Caco-2 (cell line): ENCODE measurements around the gene CLEC16A. TPM values are rescaled to one million over a fixed set of nuclear protein-coding genes. Genes with fewer than 3 reads are reported as not detected.

Source experiments
- BruUV-seq: library from RNA; stranded (reverse); fragments of 400-500 nt; replicated peaks from 2 replicates; lab custom pipeline; 2021; lab: Mats Ljungman, UMichigan
- CTCF ChIA-PET: fragments of 300-600 bp; sonication (Branson Sonifier 250); formaldehyde crosslinking; loops from one replicate; lab custom pipeline; 2022; ENCODE audit warnings: antibody characterized with exemption; lab: Charles Lee
- POLR2A ChIA-PET: fragments of 300-600 bp; sonication (Branson Sonifier 250); formaldehyde crosslinking; loops from one replicate; lab custom pipeline; 2022; ENCODE audit warnings: antibody characterized with exemption; lab: Charles Lee
- DNase-seq, 2 experiments: peaks; one replicate each; pipeline versions ENCODE4 v3.0.0 to v3.0.0-alpha.2; 2020 to 2022
- H3K27me3 ChIP-seq: replicated peaks from 2 replicates; pipeline ENCODE4 v1.6.0; 2011; ENCODE audit warnings: low read length; ENCODE audit not compliant: control insufficient read depth, insufficient read depth
- H3K36me3 ChIP-seq: 2 replicates; pipeline ENCODE4 v1.5.1; 2011; ENCODE audit warnings: low read length; ENCODE audit not compliant: control insufficient read depth, insufficient read depth
- H3K4me1 ChIP-seq: fragments of 250-450 bp; sonication (Bioruptor Pico); 2 replicates; pipeline ENCODE4 v1.5.1; 2020; ENCODE audit warnings: mild to moderate bottlenecking
- H3K4me3 ChIP-seq: 2 replicates; pipeline ENCODE4 v1.5.1; 2011; ENCODE audit warnings: low read depth, mild to moderate bottlenecking, control low read depth, low read length
- H3K9me3 ChIP-seq: fragments of 250-450 bp; sonication (Bioruptor Pico); 2 replicates; pipeline ENCODE4 v1.5.1; 2020; ENCODE audit warnings: mild to moderate bottlenecking, moderate library complexity
- H3K27ac Mint-ChIP-seq: one replicate; pipeline ENCODE4 v1.8.0; 2022; ENCODE audit warnings: mixed read lengths; ENCODE audit not compliant: unreplicated experiment
- H3K27me3 Mint-ChIP-seq: one replicate; pipeline ENCODE4 v1.8.0; 2022; ENCODE audit warnings: mixed read lengths; ENCODE audit not compliant: insufficient read depth, unreplicated experiment
- H3K36me3 Mint-ChIP-seq: one replicate; pipeline ENCODE4 v1.8.0; 2022; ENCODE audit warnings: mild to moderate bottlenecking, mixed read lengths; ENCODE audit not compliant: insufficient read depth, unreplicated experiment
- H3K4me1 Mint-ChIP-seq: one replicate; pipeline ENCODE4 v1.8.0; 2022; ENCODE audit warnings: low read depth, mixed read lengths; ENCODE audit not compliant: unreplicated experiment
- H3K4me3 Mint-ChIP-seq: one replicate; pipeline ENCODE4 v1.8.0; 2022; ENCODE audit warnings: mild to moderate bottlenecking, moderate library complexity, mixed read lengths; ENCODE audit not compliant: unreplicated experiment
- H3K9me3 Mint-ChIP-seq: one replicate; pipeline ENCODE4 v1.8.0; 2022; ENCODE audit warnings: mixed read lengths; ENCODE audit not compliant: unreplicated experiment
- CTCF ChIP-seq, 2 experiments: fragments of 200-600 bp in 1 of 2; IDR thresholded peaks; 1 replicate in 1 of 2; 2 replicates in 1 of 2; pipeline versions ENCODE4 v1.5.1 to v1.8.0; 2011 to 2022; ENCODE audit warnings: antibody characterized with exemption in 1 of 2, control low read depth in 1 of 2, inconsistent platforms in 1 of 2, low read depth in 1 of 2, low read length in 1 of 2, mild to moderate bottlenecking in 1 of 2, moderate library complexity in 1 of 2; ENCODE audit not compliant: insufficient read depth in 1 of 2, severe bottlenecking in 1 of 2, unreplicated experiment in 1 of 2
- intact Hi-C: fragments of 100-400 bp; cut with micrococcal nuclease; formaldehyde crosslinking; loops from one replicate; pipeline ENCODE4 v1.10.0; 2022; ENCODE audit not compliant: unreplicated experiment
- total RNA-seq: library from RNA; stranded (reverse); gene quantifications from 2 replicates; pipeline ENCODE4 v1.2.3, GENCODE V29; 2022

The CLEC16A gene
- total RNA-seq, 1 experiment from 2014 or later, result 27.0 TPM

GRCh38 chr16:11042191-11042590, 97.8 kb downstream of the CLEC16A start:
- H3K4me3 Mint-ChIP-seq, result no peak overlapping the region
- CTCF ChIA-PET, result no interaction called here
- peaks cover 18% of the 10 kb centered on the region for H3K36me3 Mint-ChIP-seq
- no peaks in the 10 kb centered on the region; the same call in 1 of the 2 replicates for H3K36me3 ChIP-seq
- no peaks in the 10 kb centered on the region for H3K27me3 ChIP-seq
- H3K4me1 ChIP-seq, result no peaks in the 10 kb centered on the region
- TF ChIP-seq CTCF (IDR thresholded peaks at IDR 0.05; ENCODE audit: insufficient read depth in 1 of 2, low read depth in 1 of 2, low read length in 1 of 2, severe bottlenecking in 1 of 2, unreplicated experiment in 1 of 2), result no peak
- H3K9me3 ChIP-seq, result no peaks in the 10 kb centered on the region
- POLR2A ChIA-PET, result no interaction called here
- DNase-seq, result no peak
- no peaks in the 10 kb centered on the region for H3K9me3 Mint-ChIP-seq
- BruUV-seq, result no TSS peak
- no peak overlapping the region for H3K27ac Mint-ChIP-seq
- H3K4me3 ChIP-seq, result no peak overlapping the region
- H3K4me1 Mint-ChIP-seq, result no peaks in the 10 kb centered on the region
- H3K27me3 Mint-ChIP-seq, result no peaks in the 10 kb centered on the region
- intact Hi-C loops, result no loop called here

- no peaks in the 10 kb centered on the region for H3K27me3 ChIP-seq
- H3K27me3 Mint-ChIP-seq, result no peaks in the 10 kb centered on the region
- intact Hi-C loops, result no loop called here
- H3K36me3 Mint-ChIP-seq, result peaks cover 11% of the 10 kb centered on the region
- no peak for TF ChIP-seq CTCF (IDR thresholded peaks at IDR 0.05; ENCODE audit: insufficient read depth in 1 of 2, low read depth in 1 of 2, low read length in 1 of 2, severe bottlenecking in 1 of 2, unreplicated experiment in 1 of 2)
- no peaks in the 10 kb centered on the region for H3K4me1 Mint-ChIP-seq
- no peak overlapping the region for H3K27ac Mint-ChIP-seq
- ChIA-PET POLR2A (no interaction called here), CTCF (no interaction called here)
- no peak overlapping the region for H3K4me3 ChIP-seq
- peaks cover 7% of the 10 kb centered on the region; the same call in 1 of the 2 replicates for H3K4me1 ChIP-seq
- H3K9me3 Mint-ChIP-seq, result no peaks in the 10 kb centered on the region
- H3K4me3 Mint-ChIP-seq, result no peak overlapping the region
- no TSS peak for BruUV-seq
- DNase-seq, result no peak
- H3K9me3 ChIP-seq, result no peaks in the 10 kb centered on the region
- H3K36me3 ChIP-seq, result no peaks in the 10 kb centered on the region; the same call in 1 of the 2 replicates
Measured at GRCh38 chr16:11045441-11045840, 101.1 kb downstream of the CLEC16A start.

- H3K4me3 Mint-ChIP-seq, result no peak overlapping the region
- Histone ChIP-seq H3K27me3 (no peaks in the 10 kb centered on the region), H3K4me1 (peaks cover 7% of the 10 kb centered on the region; the same call in 1 of the 2 replicates), H3K4me3 (no peak overlapping the region), H3K9me3 (no peaks in the 10 kb centered on the region), H3K36me3 (no peaks in the 10 kb centered on the region; the same call in 1 of the 2 replicates)
- DNase-seq, result no peak
- ChIA-PET CTCF (no interaction called here), POLR2A (no interaction called here)
- no peaks in the 10 kb centered on the region for H3K27me3 Mint-ChIP-seq
- intact Hi-C loops, result no loop called here
- H3K27ac Mint-ChIP-seq, result no peak overlapping the region
- no peaks in the 10 kb centered on the region for H3K4me1 Mint-ChIP-seq
- no peak for TF ChIP-seq CTCF (IDR thresholded peaks at IDR 0.05; ENCODE audit: insufficient read depth in 1 of 2, low read depth in 1 of 2, low read length in 1 of 2, severe bottlenecking in 1 of 2, unreplicated experiment in 1 of 2)
- no TSS peak for BruUV-seq
- H3K36me3 Mint-ChIP-seq, result peaks cover 11% of the 10 kb centered on the region
- H3K9me3 Mint-ChIP-seq, result no peaks in the 10 kb centered on the region
Measured at GRCh38 chr16:11045846-11046245, 101.5 kb downstream of the CLEC16A start.
